ENCODE results near the gene EDDM3A. TPM values are rescaled to one million over a fixed set of nuclear protein-coding genes. Genes with fewer than 3 reads are reported as not detected.

EDDM3A gene
- total and polyA plus RNA-seq, 2 of the 4 experiments (the other 2 are of a cell fraction): not detected

DNA sequence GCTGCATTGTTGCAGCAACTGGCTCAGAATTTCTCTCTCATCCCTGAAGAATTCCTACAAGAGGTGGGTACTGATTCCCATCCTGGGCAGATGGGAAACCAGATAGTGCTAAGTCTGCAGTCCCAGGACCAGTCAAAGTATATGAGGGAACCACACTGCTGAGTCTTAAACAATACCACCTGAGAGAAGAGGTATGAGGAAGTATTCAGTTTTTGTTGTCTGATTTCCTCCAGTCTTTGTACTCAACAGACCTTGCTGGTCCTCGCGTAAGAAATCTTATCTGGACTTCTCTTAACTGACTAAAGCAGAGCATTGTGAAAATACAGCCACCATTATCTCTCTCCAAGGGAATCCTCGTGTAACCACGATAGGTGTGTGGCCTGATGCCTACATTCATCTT lies 3.6 kb upstream of the EDDM3A start:
- no peak overlapping the region for H2AK5ac ChIP-seq (ENCODE audit: low read depth, low read length)
- no peak overlapping the region for H2BK5ac ChIP-seq (ENCODE audit: low read depth, low read length, poor library complexity, severe bottlenecking)
- no peak overlapping the region for H2BK15ac ChIP-seq (ENCODE audit: low read depth, low read length)
- no peak overlapping the region for H3K9ac ChIP-seq (ENCODE audit: low read depth, low read length)
- WGBS, 2 experiments (ENCODE audit: extremely low coverage in 2 of 2, insufficient read length in 1 of 2): no CpG with 5 or more reads among the region's 4 CpGs
- H3K56ac ChIP-seq (ENCODE audit: extremely low read depth, insufficient read depth, low read length): no peak overlapping the region
- intact Hi-C loops (cut with micrococcal nuclease): no loop called here
- H3K4me1 ChIP-seq (ENCODE audit: control insufficient read depth, insufficient read depth, low read length): no peaks in the 10 kb centered on the region
- no peaks in the 10 kb centered on the region for H3K27me3 ChIP-seq (ENCODE audit: control insufficient read depth, insufficient read depth, low read length)
- ChIA-PET CTCF (no interaction called here), POLR2A (ENCODE audit: unreplicated experiment) (no interaction called here)
- no peak overlapping the region for H3K4ac ChIP-seq (ENCODE audit: low read depth, low read length)
- H4K91ac ChIP-seq (ENCODE audit: insufficient read depth, low read depth, low read length): no peak overlapping the region
- H3K23ac ChIP-seq (ENCODE audit: low read depth, low read length): no peak overlapping the region
- no TSS peak for BruUV-seq (replicated peaks)
- no peaks in the 10 kb centered on the region for H4K20me1 ChIP-seq (ENCODE audit: insufficient read depth, low read length)
- H3K79me1 ChIP-seq (ENCODE audit: low read depth in 1 of 2, low read length in 2 of 2): no peaks in the 10 kb centered on the region
- no peak overlapping the region for H2BK120ac ChIP-seq (ENCODE audit: low read depth, low read length)
- no peak overlapping the region for H2AK9ac ChIP-seq (replicated peaks; ENCODE audit: low read depth, low read length, poor library complexity)
- H4K5ac ChIP-seq (ENCODE audit: low read depth, low read length): no peak overlapping the region
- H3K14ac ChIP-seq (replicated peaks; ENCODE audit: low read depth, low read length): no peak overlapping the region
- H3K27ac ChIP-seq (ENCODE audit: insufficient read depth, low read length): no peak overlapping the region
- TF ChIP-seq, protein P1, sequence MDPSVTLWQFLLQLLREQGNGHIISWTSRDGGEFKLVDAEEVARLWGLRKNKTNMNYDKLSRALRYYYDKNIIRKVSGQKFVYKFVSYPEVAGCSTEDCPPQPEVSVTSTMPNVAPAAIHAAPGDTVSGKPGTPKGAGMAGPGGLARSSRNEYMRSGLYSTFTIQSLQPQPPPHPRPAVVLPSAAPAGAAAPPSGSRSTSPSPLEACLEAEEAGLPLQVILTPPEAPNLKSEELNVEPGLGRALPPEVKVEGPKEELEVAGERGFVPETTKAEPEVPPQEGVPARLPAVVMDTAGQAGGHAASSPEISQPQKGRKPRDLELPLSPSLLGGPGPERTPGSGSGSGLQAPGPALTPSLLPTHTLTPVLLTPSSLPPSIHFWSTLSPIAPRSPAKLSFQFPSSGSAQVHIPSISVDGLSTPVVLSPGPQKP (IDR thresholded peaks at IDR 0.05; ENCODE audit: borderline replicate concordance, low read depth, low read length): no peak
- no peak for TF ChIP-seq MXI1 (IDR thresholded peaks at IDR 0.05; ENCODE audit: borderline replicate concordance, low read depth, low read length)
- TF ChIP-seq NFE2L2 (IDR thresholded peaks at IDR 0.05; ENCODE audit: low read depth, low read length): no peak
- TF ChIP-seq CEBPB (IDR thresholded peaks at IDR 0.05; ENCODE audit: low read depth, low read length): no peak
- TF ChIP-seq, protein P2, sequence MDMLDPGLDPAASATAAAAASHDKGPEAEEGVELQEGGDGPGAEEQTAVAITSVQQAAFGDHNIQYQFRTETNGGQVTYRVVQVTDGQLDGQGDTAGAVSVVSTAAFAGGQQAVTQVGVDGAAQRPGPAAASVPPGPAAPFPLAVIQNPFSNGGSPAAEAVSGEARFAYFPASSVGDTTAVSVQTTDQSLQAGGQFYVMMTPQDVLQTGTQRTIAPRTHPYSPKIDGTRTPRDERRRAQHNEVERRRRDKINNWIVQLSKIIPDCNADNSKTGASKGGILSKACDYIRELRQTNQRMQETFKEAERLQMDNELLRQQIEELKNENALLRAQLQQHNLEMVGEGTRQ (IDR thresholded peaks at IDR 0.05; ENCODE audit: low read depth, low read length): no peak
- no peak for TF ChIP-seq SMC3 (IDR thresholded peaks at IDR 0.05; ENCODE audit: low read depth, low read length)
- TF ChIP-seq RCOR1 (IDR thresholded peaks at IDR 0.05; ENCODE audit: insufficient replicate concordance, low read length): no peak
- TF ChIP-seq, protein P3, sequence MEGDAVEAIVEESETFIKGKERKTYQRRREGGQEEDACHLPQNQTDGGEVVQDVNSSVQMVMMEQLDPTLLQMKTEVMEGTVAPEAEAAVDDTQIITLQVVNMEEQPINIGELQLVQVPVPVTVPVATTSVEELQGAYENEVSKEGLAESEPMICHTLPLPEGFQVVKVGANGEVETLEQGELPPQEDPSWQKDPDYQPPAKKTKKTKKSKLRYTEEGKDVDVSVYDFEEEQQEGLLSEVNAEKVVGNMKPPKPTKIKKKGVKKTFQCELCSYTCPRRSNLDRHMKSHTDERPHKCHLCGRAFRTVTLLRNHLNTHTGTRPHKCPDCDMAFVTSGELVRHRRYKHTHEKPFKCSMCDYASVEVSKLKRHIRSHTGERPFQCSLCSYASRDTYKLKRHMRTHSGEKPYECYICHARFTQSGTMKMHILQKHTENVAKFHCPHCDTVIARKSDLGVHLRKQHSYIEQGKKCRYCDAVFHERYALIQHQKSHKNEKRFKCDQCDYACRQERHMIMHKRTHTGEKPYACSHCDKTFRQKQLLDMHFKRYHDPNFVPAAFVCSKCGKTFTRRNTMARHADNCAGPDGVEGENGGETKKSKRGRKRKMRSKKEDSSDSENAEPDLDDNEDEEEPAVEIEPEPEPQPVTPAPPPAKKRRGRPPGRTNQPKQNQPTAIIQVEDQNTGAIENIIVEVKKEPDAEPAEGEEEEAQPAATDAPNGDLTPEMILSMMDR (conservative IDR thresholded peaks at IDR 0.05; ENCODE audit: low read depth, low read length): no peak
- TF ChIP-seq BHLHE40 (IDR thresholded peaks at IDR 0.05; ENCODE audit: low read depth, low read length): no peak
- TF ChIP-seq RFX5 (IDR thresholded peaks at IDR 0.05; ENCODE audit: low read depth, low read length): no peak
- no peak for TF ChIP-seq FOS (IDR thresholded peaks at IDR 0.05; ENCODE audit: low read depth, low read length)
- no peak for TF ChIP-seq MAZ (IDR thresholded peaks at IDR 0.05; ENCODE audit: borderline replicate concordance, low read depth, low read length)
- TF ChIP-seq POLR2A (IDR thresholded peaks at IDR 0.05; ENCODE audit: low read depth, low read length): no peak
- TF ChIP-seq CHD1 (IDR thresholded peaks at IDR 0.05; ENCODE audit: low read depth, low read length): no peak
- H3K4me2 ChIP-seq (ENCODE audit: low read depth, low read length): no peak overlapping the region
- no peak for DNase-seq
- no peak overlapping the region for H3K4me3 ChIP-seq (ENCODE audit: insufficient read depth, low read depth, low read length)
- ATAC-seq (ENCODE audit: low read depth): no peak
- no peaks in the 10 kb centered on the region for H3K36me3 ChIP-seq (ENCODE audit: control insufficient read depth, insufficient read depth, low read length)
- H4K8ac ChIP-seq (ENCODE audit: low read depth in 2 of 2, low read length in 2 of 2): no peak overlapping the region
- in situ Hi-C loops (cut with MboI; ENCODE audit: low sequenced_read_pairs): no loop called here
- no peak overlapping the region for H3K18ac ChIP-seq (ENCODE audit: low read depth, low read length)
- dilution Hi-C loops (cut with HindIII; ENCODE audit: low sequenced_read_pairs, unreplicated experiment): no loop called here
- H2AFZ ChIP-seq (replicated peaks; ENCODE audit: low read length, poor library complexity): no peak overlapping the region
- no peaks in the 10 kb centered on the region for H3K9me3 ChIP-seq (ENCODE audit: control insufficient read depth, insufficient read depth, low read length)
- no peaks in the 10 kb centered on the region for H3K9me1 ChIP-seq (ENCODE audit: insufficient read depth, low read length)
- no peak overlapping the region for H2BK20ac ChIP-seq (ENCODE audit: low read depth, low read length)

Measured in IMR-90 (cell line).